Hindlimb muscle (tissue), 1 donor: ENCODE data around the gene SLC25A21. TPM values are rescaled to one million over a fixed set of nuclear protein-coding genes. Genes with fewer than 3 reads are reported as not detected.

ENCODE experiments used
- DNase-seq: peaks from one replicate; pipeline ENCODE4 v3.0.0-alpha.2; 2013
- polyA plus RNA-seq: library from polyadenylated mRNA; unstranded; fragments of 120-200 nt; gene quantifications from one replicate; pipeline ENCODE4 v1.2.1, GENCODE V29; 2013; ENCODE audit not compliant: insufficient read length

The SLC25A21 gene
- polyA plus RNA-seq, 1 donor, result 1.5 TPM

- DNase-seq, result no peak
These were observed 511.5 kb downstream of the SLC25A21 start for GRCh38 chr14:36660736-36661505.

- DNase-seq, result no peak
These were observed 512.3 kb downstream of the SLC25A21 start for GRCh38 chr14:36659822-36660735.

- no peak for DNase-seq
These were observed 513.2 kb downstream of the SLC25A21 start for GRCh38 chr14:36659010-36659821.

- DNase-seq, result no peak
These were observed 514.0 kb downstream of the SLC25A21 start for GRCh38 chr14:36658123-36659009.

- DNase-seq, result no peak
These were observed 514.8 kb downstream of the SLC25A21 start for GRCh38 chr14:36657399-36658122.

- no peak for DNase-seq
These were observed 515.6 kb downstream of the SLC25A21 start for GRCh38 chr14:36656687-36657398.

GRCh38 chr14:36655963-36656686 lies 516.3 kb downstream of the SLC25A21 start:
- no peak for DNase-seq

GRCh38 chr14:36655571-36655962 lies 516.8 kb downstream of the SLC25A21 start:
- no peak for DNase-seq

GRCh38 chr14:36654794-36655381 lies 517.5 kb downstream of the SLC25A21 start:
- DNase-seq, result no peak

- no peak for DNase-seq
These were observed 518.2 kb downstream of the SLC25A21 start for GRCh38 chr14:36653962-36654793.

- DNase-seq, result no peak
These were observed 519.0 kb downstream of the SLC25A21 start for GRCh38 chr14:36653413-36653812.

GRCh38 chr14:36652542-36653201 lies 519.7 kb downstream of the SLC25A21 start:
- no peak for DNase-seq

- no peak for DNase-seq
These were observed 522.3 kb downstream of the SLC25A21 start for GRCh38 chr14:36649872-36650650.

GRCh38 chr14:36647824-36648753 lies 524.3 kb downstream of the SLC25A21 start:
- DNase-seq, result no peak

- DNase-seq, result no peak
These were observed 525.0 kb downstream of the SLC25A21 start for GRCh38 chr14:36647417-36647823.
